ENCODE data around the gene OARD1. TPM values are rescaled to one million over a fixed set of nuclear protein-coding genes. Genes with fewer than 3 reads are reported as not detected.

The OARD1 gene
- total and polyA plus RNA-seq, 11 donors, result 12.8 to 28.1 (median 18.5) TPM

GRCh38 chr6:41049955-41050354 is 22.2 kb downstream of the OARD1 start:
- H3K9me3 ChIP-seq, result no peaks in the 10 kb centered on the region
- intact Hi-C loops (cut with DNase I), result no loop called here
- TF ChIP-seq CTCF (IDR thresholded peaks at IDR 0.05) (no peak), POLR2A (IDR thresholded peaks at IDR 0.05) (no peak)
- DNase-seq, result no peak
- H3K4me3 ChIP-seq, result no peak overlapping the region
- peak overlapping the region in 10 of 12 donors; percentile 12 to 78 (median 70) for H3K27ac ChIP-seq
- no peaks in the 10 kb centered on the region for H3K36me3 ChIP-seq
- H3K27me3 ChIP-seq, result no peaks in the 10 kb centered on the region
- WGBS, 4 donors, result 70 to 80% (median 76%) methylated on average over 7 of the region's 7 CpGs
- ATAC-seq, result no peak
- peaks cover 0 to 42% (median 15%) of the 10 kb centered on the region in 12 donors for H3K4me1 ChIP-seq

GRCh38 chr6:41049521-41049920 is 22.6 kb downstream of the OARD1 start:
- Histone ChIP-seq H3K9me3 (no peaks in the 10 kb centered on the region), H3K4me3 (no peak overlapping the region), H3K27me3 (no peaks in the 10 kb centered on the region), H3K36me3 (no peaks in the 10 kb centered on the region), H3K4me1 (peaks cover 0 to 42% (median 15%) of the 10 kb centered on the region in 12 donors), H3K27ac (peak overlapping the region in 11 of 12 donors; percentile 12 to 78 (median 70))
- ATAC-seq (peak in 1 of 4 donors; percentile 46), DNase-seq (no peak)
- 33 to 46% (median 37%) methylated on average over 1 of the region's 1 CpG for whole genome bisulfite sequencing, 4 donors
- TF ChIP-seq CTCF (IDR thresholded peaks at IDR 0.05), result no peak
- TF ChIP-seq POLR2A (IDR thresholded peaks at IDR 0.05), result no peak
- intact Hi-C loops (cut with DNase I), result no loop called here

- H3K36me3 ChIP-seq, result no peaks in the 10 kb centered on the region
- H3K27me3 ChIP-seq, result no peaks in the 10 kb centered on the region
- intact Hi-C loops (cut with DNase I), result no loop called here
- H3K4me3 ChIP-seq, result no peak overlapping the region
- peak in 2 of 4 donors; percentile 18 to 22 for ATAC-seq
- WGBS, 4 donors, result 51 to 67% (median 63%) methylated on average over 9 of the region's 9 CpGs
- H3K27ac ChIP-seq, result peak overlapping the region in 9 of 12 donors; percentile 35 to 78 (median 70)
- TF ChIP-seq POLR2A (IDR thresholded peaks at IDR 0.05) (no peak), CTCF (IDR thresholded peaks at IDR 0.05) (no peak)
- no peaks in the 10 kb centered on the region for H3K9me3 ChIP-seq
- no peak for DNase-seq
- peaks cover 0 to 42% (median 15%) of the 10 kb centered on the region in 12 donors for H3K4me1 ChIP-seq
Measured at GRCh38 chr6:41047745-41048732, 24.1 kb downstream of the OARD1 start.

- Histone ChIP-seq H3K9me3 (no peaks in the 10 kb centered on the region), H3K4me3 (no peak overlapping the region), H3K4me1 (peaks cover 0 to 38% (median 9%) of the 10 kb centered on the region in 12 donors), H3K27me3 (no peaks in the 10 kb centered on the region), H3K36me3 (no peaks in the 10 kb centered on the region), H3K27ac (no peak overlapping the region)
- no peak for ATAC-seq
- WGBS, 4 donors, result 95 to 97% (median 96%) methylated on average over 2 of the region's 2 CpGs
- TF ChIP-seq CTCF (IDR thresholded peaks at IDR 0.05) (no peak), POLR2A (IDR thresholded peaks at IDR 0.05) (no peak)
- DNase-seq, result no peak
- intact Hi-C loops (cut with DNase I), result no loop called here
Measured at GRCh38 chr6:41047306-41047705, 24.9 kb downstream of the OARD1 start.

Data from heart left ventricle (tissue), 16 donors.